ENCODE results near the gene RBM23. TPM values are rescaled to one million over a fixed set of nuclear protein-coding genes. Genes with fewer than 3 reads are reported as not detected.
"Not testable (repeated sequence)": the region's sequence is repeated elsewhere in the genome, so short reads cannot be mapped to it uniquely, and the experiment has no call there.

Gene RBM23
- total and polyA plus RNA-seq, 9 of the 15 experiments (the other 6 are each of a cell fraction or from before 2014, with no cell fraction given) = 46.0 to 102 (median 58.5) TPM

DNA sequence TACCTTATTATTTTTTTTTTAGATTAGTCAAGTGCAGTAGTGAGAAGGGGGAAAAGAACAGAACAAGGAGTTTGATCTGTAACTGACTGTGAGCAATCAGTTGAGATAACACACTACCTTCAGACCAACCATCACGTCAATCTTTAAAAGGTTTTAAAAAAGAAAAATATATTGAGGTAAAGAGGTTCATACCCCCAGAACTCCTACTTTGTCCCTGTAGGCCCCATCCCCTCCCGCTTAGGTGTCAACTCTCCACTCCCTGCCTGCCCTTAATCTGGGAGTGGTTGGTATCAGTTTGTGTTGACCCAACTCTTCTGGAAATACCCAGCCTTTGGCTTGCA is 66.4 kb downstream of the RBM23 start:
- Histone ChIP-seq H3K27me3 (ENCODE audit: control insufficient read depth in 2 of 2, insufficient read depth in 2 of 2, low read length in 2 of 2) (no peaks in the 10 kb centered on the region), H3K4me3 (no peak overlapping the region), H2AFZ (ENCODE audit: low read depth, low read length) (peak overlapping the region; percentile 100), H3K9me3 (replicated peaks; ENCODE audit: control insufficient read depth, insufficient read depth, low read depth, low read length) (no peaks in the 10 kb centered on the region; the same call in 1 of the 2 replicates), H3K4me1 (replicated peaks in 1 of 2; ENCODE audit: control insufficient read depth in 2 of 2, insufficient read depth in 2 of 2, low read length in 2 of 2) (peaks cover 5 to 26% of the 10 kb centered on the region in 2 experiments; a peak in 3 of 5 replicates), H3K79me2 (ENCODE audit: control insufficient read depth, insufficient read depth, low read length) (no peaks in the 10 kb centered on the region), H3K36me3 (ENCODE audit: control insufficient read depth, insufficient read depth, low read length) (no peaks in the 10 kb centered on the region), H3K4me2 (ENCODE audit: insufficient read depth, low read length) (peak overlapping the region; percentile 100; the same call in 1 of the 2 replicates), H3K9ac (ENCODE audit: insufficient read depth in 1 of 2, low read depth in 2 of 2, low read length in 2 of 2) (peak overlapping the region in 1 of 2 experiments; percentile 90; a peak in 1 of 4 replicates), H3K27ac (ENCODE audit: extremely low read depth, low read depth, low read length) (no peak overlapping the region), H3K9me1 (ENCODE audit: control insufficient read depth, insufficient read depth, low read length) (no peaks in the 10 kb centered on the region), H4K20me1 (replicated peaks; ENCODE audit: control insufficient read depth, insufficient read depth, low read length) (no peaks in the 10 kb centered on the region)
- in situ Hi-C loops (cut with MboI) = no loop called here
- POLR2A ChIA-PET = interaction anchor here (0.6 to 1.8 kb wide), 6 partner anchors 23 to 412 kb away, joined by 3 to 5 read pairs (median 4); partner anchors contain the start of gene MRPL52
- intact Hi-C loops (cut with micrococcal nuclease) = loop anchor here (2.0 kb wide), 3 partner anchors 194 to 412 kb away; no protein-coding TSS in a partner anchor
- no peak for FAIRE-seq
- ATAC-seq = no peak
- DNase-seq (ENCODE audit: extremely low read depth in 1 of 4, low spot score in 3 of 4) = no peak
- CTCF ChIA-PET (ENCODE audit: low intra/inter-chr PET ratio) = interaction anchor here (0.8 to 4.3 kb wide), 11 partner anchors 29 to 475 kb away, joined by 3 to 68 read pairs (median 10); no protein-coding TSS in a partner anchor
- 63% methylated on average over 2 of the region's 2 CpGs for WGBS (ENCODE audit: insufficient coverage, low coverage, missing lambda C conversion rate)
- BruUV-seq (replicated peaks) = no TSS peak
- TF ChIP-seq, protein P1, sequence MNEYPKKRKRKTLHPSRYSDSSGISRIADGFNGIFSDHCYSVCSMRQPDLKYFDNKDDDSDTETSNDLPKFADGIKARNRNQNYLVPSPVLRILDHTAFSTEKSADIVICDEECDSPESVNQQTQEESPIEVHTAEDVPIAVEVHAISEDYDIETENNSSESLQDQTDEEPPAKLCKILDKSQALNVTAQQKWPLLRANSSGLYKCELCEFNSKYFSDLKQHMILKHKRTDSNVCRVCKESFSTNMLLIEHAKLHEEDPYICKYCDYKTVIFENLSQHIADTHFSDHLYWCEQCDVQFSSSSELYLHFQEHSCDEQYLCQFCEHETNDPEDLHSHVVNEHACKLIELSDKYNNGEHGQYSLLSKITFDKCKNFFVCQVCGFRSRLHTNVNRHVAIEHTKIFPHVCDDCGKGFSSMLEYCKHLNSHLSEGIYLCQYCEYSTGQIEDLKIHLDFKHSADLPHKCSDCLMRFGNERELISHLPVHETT (CRISPR knock-in tag; conservative IDR thresholded peaks at IDR 0.05 in 1 of 2, IDR thresholded peaks at IDR 0.05 in 1 of 2) = no peak
- TF ChIP-seq HMGN3 (IDR thresholded peaks at IDR 0.05; ENCODE audit: borderline replicate concordance, extremely low read depth, insufficient read length, low read depth, low read length) = no peak
- TF ChIP-seq TEAD2 (tag; IDR thresholded peaks at IDR 0.05) = no peak

DNA sequence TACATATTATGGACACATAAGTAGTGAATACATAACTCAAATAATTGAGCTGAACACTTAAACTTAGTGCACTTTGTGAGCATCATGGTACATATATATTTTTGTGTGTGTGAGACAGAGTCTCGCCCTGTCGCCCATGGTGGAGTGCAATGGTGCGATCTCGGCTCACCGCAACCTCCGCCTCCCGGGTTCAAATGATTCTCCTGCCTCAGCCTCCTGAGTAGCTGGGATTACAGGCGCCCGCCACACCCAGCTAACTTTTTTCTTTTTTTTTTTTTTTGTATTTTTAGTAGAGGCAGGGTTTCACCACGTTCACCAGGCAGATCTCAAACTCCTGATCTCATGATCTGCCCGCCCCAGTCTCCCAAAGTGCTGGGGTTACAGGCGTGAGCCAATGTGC is 66.8 kb downstream of the RBM23 start:
- H3K36me3 ChIP-seq (ENCODE audit: control insufficient read depth, insufficient read depth, low read length); DNase-seq (ENCODE audit: extremely low read depth in 1 of 4, low spot score in 3 of 4); BruUV-seq (replicated peaks); ATAC-seq; H3K9ac ChIP-seq (ENCODE audit: insufficient read depth in 1 of 2, low read depth in 2 of 2, low read length in 2 of 2); H3K27me3 ChIP-seq (ENCODE audit: control insufficient read depth in 2 of 2, insufficient read depth in 2 of 2, low read length in 2 of 2); H3K9me3 ChIP-seq (replicated peaks; ENCODE audit: control insufficient read depth, insufficient read depth, low read depth, low read length); H3K9me1 ChIP-seq (ENCODE audit: control insufficient read depth, insufficient read depth, low read length); H3K4me3 ChIP-seq; H2AFZ ChIP-seq (ENCODE audit: low read depth, low read length); H3K27ac ChIP-seq (ENCODE audit: extremely low read depth, low read depth, low read length); FAIRE-seq; in situ Hi-C loops (cut with MboI); H3K79me2 ChIP-seq (ENCODE audit: control insufficient read depth, insufficient read depth, low read length); H3K4me2 ChIP-seq (ENCODE audit: insufficient read depth, low read length); H4K20me1 ChIP-seq (replicated peaks; ENCODE audit: control insufficient read depth, insufficient read depth, low read length): not testable (repeated sequence)
- 79% methylated on average over 12 of the region's 12 CpGs for WGBS (ENCODE audit: insufficient coverage, low coverage, missing lambda C conversion rate)
- intact Hi-C loops (cut with micrococcal nuclease) = loop anchor here (2.0 kb wide), 3 partner anchors 193 to 413 kb away; no protein-coding TSS in a partner anchor
- ChIA-PET CTCF (ENCODE audit: low intra/inter-chr PET ratio) (interaction anchor here (1.4 to 4.3 kb wide), 7 partner anchors 28 to 295 kb away, joined by 4 to 68 read pairs (median 19); no protein-coding TSS in a partner anchor), POLR2A (interaction anchor here (0.6 to 1.8 kb wide), 3 partner anchors 28 to 155 kb away, joined by 3 to 5 read pairs (median 4); no protein-coding TSS in a partner anchor)
- peaks cover 5 to 26% of the 10 kb centered on the region in 2 experiments; a peak in 3 of 5 replicates for H3K4me1 ChIP-seq (replicated peaks in 1 of 2; ENCODE audit: control insufficient read depth in 2 of 2, insufficient read depth in 2 of 2, low read length in 2 of 2)

Data from K562 (cell line).